Activated CD4-positive, CD25-positive, alpha-beta regulatory T cell treated with anti-CD3 and anti-CD28 coated beads, Interleukin-2, amount 50 U/mL, for 24 hours (primary cell): ENCODE measurements around the gene CAMK2A.
"Not testable (repeated sequence)": the region's sequence is repeated elsewhere in the genome, so short reads cannot be mapped to it uniquely, and the experiment has no call there.

ENCODE experiments used
- ATAC-seq, 2 donors: fragments of 150-1000 bp; cut with Tn5 transposase; one replicate each; pipeline ENCODE4 v1.10.0; 2021; ENCODE audit warnings: mild to moderate bottlenecking in 1 of 2, moderate library complexity in 1 of 2

Gene CAMK2A

GRCh38 chr5:150253416-150254208 is 36.0 kb downstream of the CAMK2A start:
- no peak for ATAC-seq

DNA sequence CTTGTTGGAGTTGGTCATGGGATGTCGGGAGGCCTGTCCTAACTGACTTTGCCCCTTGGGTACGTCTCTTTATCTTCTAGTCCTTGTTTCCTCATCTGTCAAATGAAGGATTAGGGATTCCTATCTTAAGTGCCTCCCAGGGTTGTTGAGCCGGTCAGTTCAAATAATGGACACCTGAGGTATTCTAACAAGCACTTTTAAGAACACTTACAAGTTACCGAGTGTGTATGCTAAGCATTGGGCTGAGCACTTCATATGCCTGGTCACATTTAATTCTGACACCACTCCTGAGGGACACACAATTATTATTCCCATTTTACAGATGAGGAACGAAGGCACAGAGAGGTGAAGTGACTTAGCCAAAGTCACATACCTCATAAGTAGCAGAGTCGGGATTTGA is 37.1 kb downstream of the CAMK2A start:
- no peak for ATAC-seq

- ATAC-seq, result no peak
Measured at GRCh38 chr5:150251504-150251903, 38.1 kb downstream of the CAMK2A start.

GRCh38 chr5:150249744-150250143 is 39.8 kb downstream of the CAMK2A start:
- no peak for ATAC-seq

GRCh38 chr5:150248946-150249345 is 40.6 kb downstream of the CAMK2A start:
- no peak for ATAC-seq

DNA sequence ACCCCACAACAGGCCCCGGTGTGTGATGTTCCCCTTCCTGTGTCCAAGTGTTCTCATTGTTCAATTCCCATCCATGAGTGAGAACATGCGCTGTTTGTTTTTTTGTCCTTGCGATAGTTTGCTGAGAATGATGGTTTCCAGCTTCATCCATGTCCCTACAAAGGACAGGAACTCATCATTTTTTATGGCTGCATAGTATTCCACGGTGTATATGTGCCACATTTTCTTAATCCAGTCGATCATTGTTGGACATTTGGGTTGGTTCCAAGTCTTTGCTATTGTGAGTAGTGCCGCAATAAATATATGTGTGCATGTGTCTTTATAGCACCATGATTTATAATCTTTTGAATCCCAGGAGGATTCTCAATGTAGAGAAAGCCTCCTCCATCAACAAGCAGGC is 41.1 kb downstream of the CAMK2A start:
- not testable (repeated sequence) for ATAC-seq

GRCh38 chr5:150247726-150248125 is 41.8 kb downstream of the CAMK2A start:
- no peak for ATAC-seq

DNA sequence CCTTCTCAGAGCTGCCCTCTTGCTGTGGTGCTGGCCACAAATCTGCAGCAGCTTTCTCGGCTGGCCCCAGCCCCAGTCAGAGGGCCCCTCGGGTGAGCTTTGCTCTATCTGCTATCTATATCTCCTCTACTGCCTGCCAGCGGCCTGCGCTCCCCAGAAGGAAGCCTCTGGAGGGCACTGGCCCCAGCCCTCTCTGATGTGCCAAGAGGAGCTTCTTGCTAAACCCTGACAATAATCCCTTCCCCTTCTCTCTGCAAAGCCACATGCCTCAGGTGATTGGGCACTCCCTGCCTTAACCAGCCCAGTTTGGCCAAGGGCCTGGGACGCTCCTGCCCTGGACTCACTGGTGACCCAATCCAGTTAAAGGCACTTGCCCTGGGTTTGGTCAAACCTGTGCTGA is 42.7 kb downstream of the CAMK2A start:
- no peak for ATAC-seq

DNA sequence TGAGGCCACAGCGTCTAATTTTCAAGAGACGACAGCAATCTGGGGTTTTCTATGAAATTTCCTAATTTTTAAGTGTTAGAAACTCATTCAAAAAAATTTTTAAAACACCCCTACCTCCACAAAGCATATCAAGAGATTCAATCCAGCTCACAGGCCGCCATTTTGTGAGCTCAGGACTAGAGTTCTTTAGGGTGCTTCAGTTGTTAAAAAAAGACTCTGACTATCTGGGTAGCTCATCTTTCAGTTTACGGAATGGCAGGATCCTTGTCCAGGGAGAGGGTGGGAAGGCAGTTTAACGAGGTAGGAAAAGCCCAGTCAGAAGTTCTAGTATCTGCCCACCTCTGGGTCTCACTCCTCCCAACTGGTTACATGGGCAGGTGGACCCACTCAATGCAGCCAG is 43.1 kb downstream of the CAMK2A start:
- ATAC-seq, result no peak

DNA sequence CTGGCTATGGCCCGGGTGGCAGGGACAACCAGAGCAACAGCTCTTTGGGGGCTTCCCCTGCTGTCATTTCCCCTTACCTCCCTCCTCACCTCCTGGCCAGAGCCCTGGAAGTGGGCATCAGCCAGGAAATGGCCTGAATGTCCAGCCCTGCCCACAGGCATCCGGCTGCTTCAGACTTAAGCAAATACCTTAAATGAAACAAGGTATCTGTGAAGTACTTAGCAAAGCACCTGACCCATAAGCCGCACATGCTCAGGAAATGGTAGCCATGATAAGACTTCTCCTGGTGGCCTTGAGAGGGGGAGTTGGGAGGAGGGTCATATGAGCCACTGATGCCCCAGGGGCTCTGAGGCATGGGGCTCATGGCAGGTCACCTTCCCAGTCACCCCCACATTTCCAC is 43.8 kb downstream of the CAMK2A start:
- ATAC-seq, result no peak

- no peak for ATAC-seq
Measured at GRCh38 chr5:150245111-150245789, 44.3 kb downstream of the CAMK2A start.

- no peak for ATAC-seq
Measured at GRCh38 chr5:150244209-150244608, 45.4 kb downstream of the CAMK2A start.

- ATAC-seq, result no peak
Measured at GRCh38 chr5:150243590-150243989, 46.0 kb downstream of the CAMK2A start.

GRCh38 chr5:150242251-150242894 is 47.2 kb downstream of the CAMK2A start:
- ATAC-seq, result no peak

GRCh38 chr5:150241298-150242160 is 48.0 kb downstream of the CAMK2A start:
- no peak for ATAC-seq

DNA sequence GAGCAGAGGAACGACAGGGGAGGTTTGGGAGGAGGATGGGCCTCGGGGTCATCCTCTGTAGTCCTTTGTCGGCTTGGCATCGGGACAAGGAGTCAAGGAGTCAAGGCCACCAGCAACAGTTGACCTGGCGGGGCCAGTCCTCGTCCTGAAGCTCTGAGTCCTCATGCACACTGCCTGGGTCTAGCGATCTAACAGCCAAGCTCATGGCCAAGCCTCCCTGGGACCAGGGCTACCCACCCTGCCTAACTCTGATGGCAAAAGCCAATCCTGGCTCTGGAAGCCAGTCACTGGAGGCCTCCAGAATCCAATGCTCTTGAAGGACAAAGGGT is 49.8 kb downstream of the CAMK2A start:
- no peak for ATAC-seq

DNA sequence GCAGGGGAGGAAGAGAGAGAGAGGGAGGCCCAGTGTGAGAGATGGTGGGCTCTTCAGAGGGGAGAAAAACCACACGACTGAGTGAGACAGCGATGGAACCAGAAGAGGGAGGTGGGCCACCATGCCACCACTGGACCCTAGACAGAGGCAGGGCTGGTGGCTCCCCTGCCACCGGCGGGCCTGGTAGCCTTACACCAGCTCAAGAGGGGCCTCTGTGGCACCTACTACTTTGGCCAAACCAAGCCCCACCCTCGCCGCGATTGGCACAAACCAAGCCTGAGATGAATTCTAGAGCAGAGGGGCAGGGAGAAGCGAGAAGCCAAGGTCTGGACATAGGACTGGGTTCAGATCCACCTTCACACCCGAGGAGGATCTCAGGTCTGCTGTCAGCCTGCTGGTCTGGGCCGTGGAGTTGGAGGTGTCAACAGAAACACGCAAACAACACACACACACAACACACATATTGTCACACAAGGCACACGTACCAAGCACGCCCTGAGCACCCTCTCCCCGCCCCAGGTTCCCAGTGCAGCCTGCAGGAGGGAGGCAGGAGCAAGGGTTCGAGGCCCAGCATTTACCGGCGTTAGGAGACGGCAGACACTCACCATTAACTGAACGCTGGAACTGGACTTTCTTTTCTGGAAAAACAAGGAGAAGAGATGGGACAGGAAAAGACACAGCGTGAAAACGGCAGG is 50.3 kb downstream of the CAMK2A start:
- ATAC-seq, result no peak

DNA sequence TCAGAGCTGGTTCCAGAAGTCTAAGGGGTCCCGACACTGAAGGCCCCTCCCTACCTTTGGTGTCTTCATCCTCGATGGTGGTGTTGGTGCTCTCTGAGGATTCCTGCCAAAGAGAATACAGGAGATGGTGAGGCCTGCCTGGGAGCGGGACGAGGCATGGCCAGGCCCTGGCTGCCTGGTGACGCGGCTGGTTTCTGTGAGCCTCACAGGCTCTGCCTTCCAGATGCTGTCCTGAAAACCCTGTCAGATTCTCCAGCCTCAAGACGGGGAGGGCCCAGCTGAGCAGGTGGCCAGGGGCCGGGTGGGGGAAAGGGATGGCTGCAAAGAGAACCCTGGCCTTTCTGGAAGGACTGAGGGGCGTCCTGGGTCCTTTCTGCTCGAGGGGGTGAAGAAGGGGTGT is 50.9 kb downstream of the CAMK2A start:
- no peak for ATAC-seq

GRCh38 chr5:150236981-150237754 is 52.4 kb downstream of the CAMK2A start:
- no peak for ATAC-seq

GRCh38 chr5:150236313-150236712 is 53.3 kb downstream of the CAMK2A start:
- no peak for ATAC-seq

GRCh38 chr5:150235500-150235854 is 54.1 kb downstream of the CAMK2A start:
- ATAC-seq, result no peak
